Ishikawa (cell line): ENCODE data around the gene CERS5.

Source experiments
- CEBPB ChIP-seq: IDR thresholded peaks from 2 replicates; pipeline ENCODE4 v1.6.1; 2012
- CREB1 ChIP-seq: IDR thresholded peaks from 2 replicates; pipeline ENCODE4 v1.6.1; 2012; ENCODE audit warnings: low read depth
- EGR1 ChIP-seq: IDR thresholded peaks from 2 replicates; pipeline ENCODE4 v1.6.1; 2012
- EP300 ChIP-seq: IDR thresholded peaks from 2 replicates; pipeline ENCODE4 v1.6.1; 2012; ENCODE audit warnings: borderline replicate concordance
- FOXM1 ChIP-seq: IDR thresholded peaks from 2 replicates; pipeline ENCODE4 v1.6.1; 2012; ENCODE audit warnings: low read depth, borderline replicate concordance
- NFIC ChIP-seq: IDR thresholded peaks from 2 replicates; pipeline ENCODE4 v1.6.1; 2012
- RAD21 ChIP-seq: IDR thresholded peaks from 2 replicates; pipeline ENCODE4 v1.6.1; 2012; ENCODE audit warnings: low read depth
- REST ChIP-seq: IDR thresholded peaks from 2 replicates; pipeline ENCODE4 v1.6.1; 2012; ENCODE audit warnings: low read depth, mild to moderate bottlenecking
- TAF1 ChIP-seq: IDR thresholded peaks from 2 replicates; pipeline ENCODE4 v1.6.1; 2012; ENCODE audit warnings: low read depth, mild to moderate bottlenecking
- TCF12 ChIP-seq: IDR thresholded peaks from 2 replicates; pipeline ENCODE4 v1.6.1; 2012; ENCODE audit warnings: low read depth
- TEAD4 ChIP-seq: IDR thresholded peaks from 2 replicates; pipeline ENCODE4 v1.6.1; 2012
- USF1 ChIP-seq: IDR thresholded peaks from 2 replicates; pipeline ENCODE4 v1.6.1; 2012
- YY1 ChIP-seq: IDR thresholded peaks from 2 replicates; pipeline ENCODE4 v1.6.1; 2012; ENCODE audit warnings: low read depth
- ZBTB7A ChIP-seq: IDR thresholded peaks from 2 replicates; pipeline ENCODE4 v1.6.1; 2012; ENCODE audit warnings: low read depth
- TF ChIP-seq, protein P1 (sequence below): IDR thresholded peaks from 2 replicates; pipeline ENCODE4 v1.6.1; 2012

CERS5 gene

GRCh38 chr12:50162230-50162629 is 4.9 kb downstream of the CERS5 start:
- TF ChIP-seq USF1: no peak
- TF ChIP-seq TAF1: no peak
- no peak for TF ChIP-seq ZBTB7A
- TF ChIP-seq, protein P1, sequence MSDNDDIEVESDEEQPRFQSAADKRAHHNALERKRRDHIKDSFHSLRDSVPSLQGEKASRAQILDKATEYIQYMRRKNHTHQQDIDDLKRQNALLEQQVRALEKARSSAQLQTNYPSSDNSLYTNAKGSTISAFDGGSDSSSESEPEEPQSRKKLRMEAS: no peak
- no peak for TF ChIP-seq CREB1
- TF ChIP-seq TCF12: no peak
- no peak for TF ChIP-seq RAD21
- no peak for TF ChIP-seq YY1
- no peak for TF ChIP-seq TEAD4
- TF ChIP-seq CEBPB: no peak
- no peak for TF ChIP-seq EGR1
- no peak for TF ChIP-seq EP300
- TF ChIP-seq REST: no peak
- no peak for TF ChIP-seq FOXM1
- no peak for TF ChIP-seq NFIC

- no peak for TF ChIP-seq REST
- TF ChIP-seq CEBPB: no peak
- no peak for TF ChIP-seq RAD21
- no peak for TF ChIP-seq YY1
- no peak for TF ChIP-seq CREB1
- TF ChIP-seq, protein P1: no peak
- no peak for TF ChIP-seq ZBTB7A
- no peak for TF ChIP-seq USF1
- TF ChIP-seq NFIC: no peak
- TF ChIP-seq EP300: no peak
- TF ChIP-seq TCF12: no peak
Measured at GRCh38 chr12:50160643-50161042, 6.5 kb downstream of the CERS5 start.

- TF ChIP-seq TAF1: no peak
- TF ChIP-seq EGR1: no peak
- no peak for TF ChIP-seq EP300
- no peak for TF ChIP-seq CREB1
Measured at GRCh38 chr12:50157259-50157658, 9.9 kb downstream of the CERS5 start.

DNA sequence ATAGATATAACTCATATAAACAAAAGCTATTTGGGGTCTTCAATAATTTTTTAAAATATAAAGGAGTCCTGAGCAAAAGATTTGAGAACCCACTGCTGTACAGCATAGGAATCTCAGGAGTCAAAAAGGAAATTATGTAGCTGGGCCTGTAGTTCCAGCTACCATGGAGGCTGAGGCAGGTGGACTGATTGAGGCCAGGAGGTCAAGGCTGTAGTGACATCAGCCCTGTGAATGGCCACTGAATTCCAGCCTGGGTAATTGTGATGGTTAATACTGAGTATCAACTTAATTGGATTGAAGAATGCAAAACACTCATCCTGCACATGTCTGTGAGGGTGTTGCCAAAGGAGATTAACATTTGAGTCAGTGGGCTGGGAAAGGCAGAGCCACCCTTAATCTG is 10.5 kb downstream of the CERS5 start:
- TF ChIP-seq CREB1: no peak
- TF ChIP-seq REST: no peak
- TF ChIP-seq TEAD4: no peak

DNA sequence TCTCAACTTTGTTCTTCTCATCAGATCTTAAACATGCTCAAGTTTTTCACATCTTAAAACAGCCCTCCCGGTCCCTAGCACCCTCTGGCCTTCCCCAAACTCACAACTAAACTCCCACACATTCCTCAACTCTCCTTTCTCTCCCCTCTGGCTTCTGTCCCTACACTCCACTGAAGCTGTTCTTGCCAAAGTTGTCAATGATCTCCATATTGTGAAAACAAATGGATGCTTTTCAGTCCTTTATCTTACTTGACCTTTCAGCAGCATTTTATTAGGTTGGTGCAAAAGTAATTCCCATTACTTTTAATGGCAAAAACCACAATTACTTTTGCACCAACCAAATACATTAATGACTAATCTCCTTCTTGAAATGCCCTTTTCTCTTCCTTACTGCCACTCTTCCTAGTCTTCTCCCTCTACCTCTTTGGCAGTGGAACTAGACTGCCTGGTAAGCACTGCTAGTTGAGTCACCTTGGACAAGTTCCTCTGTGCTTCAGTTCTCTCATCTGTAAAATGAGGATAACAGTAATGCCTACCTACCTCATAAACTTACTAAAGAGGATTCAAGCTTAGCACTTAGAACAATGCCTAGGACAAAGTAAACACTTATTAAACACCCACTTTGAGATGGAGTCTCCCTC is 16.0 kb downstream of the CERS5 start:
- no peak for TF ChIP-seq TAF1
- no peak for TF ChIP-seq RAD21
- no peak for TF ChIP-seq NFIC
